Activated naive CD8-positive, alpha-beta T cell treated with anti-CD3 and anti-CD28 coated beads, Interleukin-2, amount 50 U/mL, for 16 hours (primary cell): ENCODE results near the gene UNCX.

Experiments used
- DNase-seq: peaks from one replicate; pipeline ENCODE4 v3.0.0-alpha.2; 2020; ENCODE audit warnings: low read depth, low spot score

Gene UNCX

GRCh38 chr7:1243964-1244416, 11.3 kb downstream of the UNCX start:
- DNase-seq: no peak

GRCh38 chr7:1244700-1245523, 12.2 kb downstream of the UNCX start:
- DNase-seq: no peak

GRCh38 chr7:1245524-1246050, 12.9 kb downstream of the UNCX start:
- no peak for DNase-seq

- DNase-seq: no peak
Observed at GRCh38 chr7:1246160-1246870, 13.6 kb downstream of the UNCX start.

- DNase-seq: no peak
Observed at GRCh38 chr7:1246871-1247526, 14.3 kb downstream of the UNCX start.

GRCh38 chr7:1247527-1248041, 14.9 kb downstream of the UNCX start:
- no peak for DNase-seq

GRCh38 chr7:1248143-1248915, 15.7 kb downstream of the UNCX start:
- no peak for DNase-seq

GRCh38 chr7:1248916-1249581, 16.4 kb downstream of the UNCX start:
- no peak for DNase-seq

GRCh38 chr7:1249731-1250130, 17.1 kb downstream of the UNCX start:
- no peak for DNase-seq

GRCh38 chr7:1250901-1251300, 18.2 kb downstream of the UNCX start:
- no peak for DNase-seq

GRCh38 chr7:1251796-1252539, 19.3 kb downstream of the UNCX start:
- no peak for DNase-seq

- DNase-seq: no peak
Observed at GRCh38 chr7:1252540-1253090, 19.9 kb downstream of the UNCX start.

GRCh38 chr7:1253681-1254181, 21.1 kb downstream of the UNCX start:
- no peak for DNase-seq

- DNase-seq: no peak
Observed at GRCh38 chr7:1254281-1255079, 21.8 kb downstream of the UNCX start.

- DNase-seq: no peak
Observed at GRCh38 chr7:1255080-1255816, 22.6 kb downstream of the UNCX start.

GRCh38 chr7:1255817-1256340, 23.2 kb downstream of the UNCX start:
- no peak for DNase-seq

- no peak for DNase-seq
Observed at GRCh38 chr7:1256621-1257020, 23.9 kb downstream of the UNCX start.

GRCh38 chr7:1257221-1257620, 24.5 kb downstream of the UNCX start:
- DNase-seq: no peak
